Neural cell (in vitro differentiated cells): ENCODE data around the gene TNFAIP8.

Experiments used
- TAF1 ChIP-seq: IDR thresholded peaks from 2 replicates; pipeline ENCODE4 v1.6.1; 2012; ENCODE audit warnings: low read depth
- TF ChIP-seq, protein P1 (sequence below): fragments of 450-650 bp; IDR thresholded peaks from 2 replicates; pipeline ENCODE4 v1.5.1; 2014; ENCODE audit warnings: antibody characterized with exemption, mild to moderate bottlenecking, moderate library complexity; ENCODE audit not compliant: poor library complexity, severe bottlenecking

DNA sequence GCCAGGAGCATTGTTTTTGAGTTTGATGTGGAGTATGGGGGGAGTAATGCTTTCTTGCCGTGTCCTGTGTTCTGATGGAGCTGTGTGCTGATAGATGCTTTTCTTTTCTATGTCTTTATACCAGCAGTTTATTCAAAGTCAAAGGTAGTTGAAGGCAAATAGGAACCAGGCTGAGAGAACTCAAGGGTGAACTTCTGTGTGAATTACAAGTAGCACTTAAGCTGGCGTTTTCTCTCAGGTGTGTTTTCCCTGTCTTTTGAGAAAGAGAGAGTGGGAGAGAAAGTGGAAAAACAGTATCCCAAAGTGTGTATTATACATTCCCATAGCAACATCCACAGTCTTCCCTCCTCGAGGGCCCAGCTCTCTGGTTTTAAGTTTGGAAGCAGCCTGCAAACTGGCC is 1.5 kb downstream of the TNFAIP8 start:
- TF ChIP-seq, protein P1, sequence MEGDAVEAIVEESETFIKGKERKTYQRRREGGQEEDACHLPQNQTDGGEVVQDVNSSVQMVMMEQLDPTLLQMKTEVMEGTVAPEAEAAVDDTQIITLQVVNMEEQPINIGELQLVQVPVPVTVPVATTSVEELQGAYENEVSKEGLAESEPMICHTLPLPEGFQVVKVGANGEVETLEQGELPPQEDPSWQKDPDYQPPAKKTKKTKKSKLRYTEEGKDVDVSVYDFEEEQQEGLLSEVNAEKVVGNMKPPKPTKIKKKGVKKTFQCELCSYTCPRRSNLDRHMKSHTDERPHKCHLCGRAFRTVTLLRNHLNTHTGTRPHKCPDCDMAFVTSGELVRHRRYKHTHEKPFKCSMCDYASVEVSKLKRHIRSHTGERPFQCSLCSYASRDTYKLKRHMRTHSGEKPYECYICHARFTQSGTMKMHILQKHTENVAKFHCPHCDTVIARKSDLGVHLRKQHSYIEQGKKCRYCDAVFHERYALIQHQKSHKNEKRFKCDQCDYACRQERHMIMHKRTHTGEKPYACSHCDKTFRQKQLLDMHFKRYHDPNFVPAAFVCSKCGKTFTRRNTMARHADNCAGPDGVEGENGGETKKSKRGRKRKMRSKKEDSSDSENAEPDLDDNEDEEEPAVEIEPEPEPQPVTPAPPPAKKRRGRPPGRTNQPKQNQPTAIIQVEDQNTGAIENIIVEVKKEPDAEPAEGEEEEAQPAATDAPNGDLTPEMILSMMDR = no peak
- TF ChIP-seq TAF1 = no peak
